SK-N-SH (cell line): Measurements from ENCODE around the gene LARP4.

ENCODE experiments used
- EP300 ChIP-seq, 2 experiments: IDR thresholded peaks; 2 replicates each; pipeline versions ENCODE4 v1.4.0 to v1.6.1; 2012; ENCODE audit warnings: borderline replicate concordance in 1 of 2, low read depth in 1 of 2, low read length in 1 of 2
- MXI1 ChIP-seq: IDR thresholded peaks from 2 replicates; pipeline ENCODE4 v1.6.1; 2012; ENCODE audit warnings: mild to moderate bottlenecking, low read depth, low read length, improper control_type of control experiment
- SMC3 ChIP-seq: IDR thresholded peaks from 2 replicates; pipeline ENCODE4 v1.6.1; 2012; ENCODE audit warnings: low read depth, low read length, improper control_type of control experiment
- TCF12 ChIP-seq: IDR thresholded peaks from 2 replicates; pipeline ENCODE4 v1.4.0; 2012
- TF ChIP-seq, protein P1 (sequence below): fragments of 200-600 bp; sonication (generic); IDR thresholded peaks from 2 replicates; pipeline ENCODE4 v1.6.1; 2017; ENCODE audit warnings: antibody characterized with exemption, mild to moderate bottlenecking, moderate library complexity

DNA sequence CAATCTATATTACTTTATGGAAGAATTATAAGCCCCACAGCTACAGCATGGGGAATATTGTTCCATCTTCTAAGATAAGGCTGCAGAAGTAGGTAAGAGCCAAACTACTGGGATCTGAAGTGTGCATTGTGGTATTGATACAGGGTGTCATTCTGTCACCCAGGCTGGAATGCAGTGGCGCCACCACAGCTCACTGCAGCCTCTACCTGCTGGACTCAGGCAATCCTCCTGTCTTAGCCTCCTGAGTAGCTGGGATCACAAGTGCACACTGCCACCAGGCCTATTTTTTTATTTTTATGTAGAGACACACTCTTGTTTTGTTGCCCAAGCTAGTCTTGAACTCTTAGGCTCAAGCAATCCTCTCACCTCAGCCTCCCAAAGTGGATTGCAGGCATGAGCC is 82.8 kb downstream of the LARP4 start:
- TF ChIP-seq, protein P1, sequence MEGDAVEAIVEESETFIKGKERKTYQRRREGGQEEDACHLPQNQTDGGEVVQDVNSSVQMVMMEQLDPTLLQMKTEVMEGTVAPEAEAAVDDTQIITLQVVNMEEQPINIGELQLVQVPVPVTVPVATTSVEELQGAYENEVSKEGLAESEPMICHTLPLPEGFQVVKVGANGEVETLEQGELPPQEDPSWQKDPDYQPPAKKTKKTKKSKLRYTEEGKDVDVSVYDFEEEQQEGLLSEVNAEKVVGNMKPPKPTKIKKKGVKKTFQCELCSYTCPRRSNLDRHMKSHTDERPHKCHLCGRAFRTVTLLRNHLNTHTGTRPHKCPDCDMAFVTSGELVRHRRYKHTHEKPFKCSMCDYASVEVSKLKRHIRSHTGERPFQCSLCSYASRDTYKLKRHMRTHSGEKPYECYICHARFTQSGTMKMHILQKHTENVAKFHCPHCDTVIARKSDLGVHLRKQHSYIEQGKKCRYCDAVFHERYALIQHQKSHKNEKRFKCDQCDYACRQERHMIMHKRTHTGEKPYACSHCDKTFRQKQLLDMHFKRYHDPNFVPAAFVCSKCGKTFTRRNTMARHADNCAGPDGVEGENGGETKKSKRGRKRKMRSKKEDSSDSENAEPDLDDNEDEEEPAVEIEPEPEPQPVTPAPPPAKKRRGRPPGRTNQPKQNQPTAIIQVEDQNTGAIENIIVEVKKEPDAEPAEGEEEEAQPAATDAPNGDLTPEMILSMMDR = no peak
- TF ChIP-seq SMC3 (no peak), TCF12 (no peak), MXI1 (no peak), EP300 (IDR thresholded peaks at IDR 0.05; ENCODE audit: borderline replicate concordance in 1 of 2, low read depth in 1 of 2, low read length in 1 of 2) (no peak)
